PFSK-1 (cell line): Measurements from ENCODE around the gene ACP3.

Experiments used
- FOXP2 ChIP-seq: optimal IDR thresholded peaks from 2 replicates; pipeline ENCODE3; 2011; ENCODE audit warnings: borderline replicate concordance, control low read depth, inconsistent platforms; ENCODE audit not compliant: insufficient read depth; ENCODE audit errors: extremely low read length, extremely low read depth
- POLR2AphosphoS5 ChIP-seq: IDR thresholded peaks from 2 replicates; pipeline ENCODE4 v1.6.1; 2012; ENCODE audit warnings: low read depth, mild to moderate bottlenecking, control low read depth, low read length, moderate library complexity
- SIN3A ChIP-seq: IDR thresholded peaks from 2 replicates; pipeline ENCODE4 v1.6.1; 2012; ENCODE audit warnings: mild to moderate bottlenecking, low read length, moderate library complexity, borderline replicate concordance; ENCODE audit not compliant: insufficient read depth
- TAF1 ChIP-seq: IDR thresholded peaks from 2 replicates; pipeline ENCODE4 v1.6.1; 2012; ENCODE audit warnings: low read length, control low read depth, borderline replicate concordance; ENCODE audit not compliant: insufficient read depth
- TF ChIP-seq, protein P1 (sequence below), 2 experiments: IDR thresholded peaks; 2 replicates each; pipeline versions ENCODE4 v1.6.1 to v1.8.0; 2011 to 2012; ENCODE audit warnings: low read depth in 2 of 2, low read length in 2 of 2, control low read depth in 1 of 2, inconsistent platforms in 1 of 2, mild to moderate bottlenecking in 1 of 2, moderate library complexity in 1 of 2; ENCODE audit not compliant: insufficient read depth in 1 of 2

GRCh38 chr3:132405188-132405587 lies 88.0 kb downstream of the ACP3 start:
- TF ChIP-seq POLR2AphosphoS5 (no peak), FOXP2 (no peak), SIN3A (no peak), TAF1 (no peak)
- TF ChIP-seq, protein P1, sequence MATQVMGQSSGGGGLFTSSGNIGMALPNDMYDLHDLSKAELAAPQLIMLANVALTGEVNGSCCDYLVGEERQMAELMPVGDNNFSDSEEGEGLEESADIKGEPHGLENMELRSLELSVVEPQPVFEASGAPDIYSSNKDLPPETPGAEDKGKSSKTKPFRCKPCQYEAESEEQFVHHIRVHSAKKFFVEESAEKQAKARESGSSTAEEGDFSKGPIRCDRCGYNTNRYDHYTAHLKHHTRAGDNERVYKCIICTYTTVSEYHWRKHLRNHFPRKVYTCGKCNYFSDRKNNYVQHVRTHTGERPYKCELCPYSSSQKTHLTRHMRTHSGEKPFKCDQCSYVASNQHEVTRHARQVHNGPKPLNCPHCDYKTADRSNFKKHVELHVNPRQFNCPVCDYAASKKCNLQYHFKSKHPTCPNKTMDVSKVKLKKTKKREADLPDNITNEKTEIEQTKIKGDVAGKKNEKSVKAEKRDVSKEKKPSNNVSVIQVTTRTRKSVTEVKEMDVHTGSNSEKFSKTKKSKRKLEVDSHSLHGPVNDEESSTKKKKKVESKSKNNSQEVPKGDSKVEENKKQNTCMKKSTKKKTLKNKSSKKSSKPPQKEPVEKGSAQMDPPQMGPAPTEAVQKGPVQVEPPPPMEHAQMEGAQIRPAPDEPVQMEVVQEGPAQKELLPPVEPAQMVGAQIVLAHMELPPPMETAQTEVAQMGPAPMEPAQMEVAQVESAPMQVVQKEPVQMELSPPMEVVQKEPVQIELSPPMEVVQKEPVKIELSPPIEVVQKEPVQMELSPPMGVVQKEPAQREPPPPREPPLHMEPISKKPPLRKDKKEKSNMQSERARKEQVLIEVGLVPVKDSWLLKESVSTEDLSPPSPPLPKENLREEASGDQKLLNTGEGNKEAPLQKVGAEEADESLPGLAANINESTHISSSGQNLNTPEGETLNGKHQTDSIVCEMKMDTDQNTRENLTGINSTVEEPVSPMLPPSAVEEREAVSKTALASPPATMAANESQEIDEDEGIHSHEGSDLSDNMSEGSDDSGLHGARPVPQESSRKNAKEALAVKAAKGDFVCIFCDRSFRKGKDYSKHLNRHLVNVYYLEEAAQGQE (IDR thresholded peaks at IDR 0.05; ENCODE audit: insufficient read depth in 1 of 2, low read depth in 2 of 2, low read length in 2 of 2): no peak
